ENCODE results near the gene ZNFX1. TPM values are rescaled to one million over a fixed set of nuclear protein-coding genes. Genes with fewer than 3 reads are reported as not detected.

Gene ZNFX1
- total and polyA plus RNA-seq, 2 experiments from 2014 or later: 47.3 to 50.7 TPM

DNA sequence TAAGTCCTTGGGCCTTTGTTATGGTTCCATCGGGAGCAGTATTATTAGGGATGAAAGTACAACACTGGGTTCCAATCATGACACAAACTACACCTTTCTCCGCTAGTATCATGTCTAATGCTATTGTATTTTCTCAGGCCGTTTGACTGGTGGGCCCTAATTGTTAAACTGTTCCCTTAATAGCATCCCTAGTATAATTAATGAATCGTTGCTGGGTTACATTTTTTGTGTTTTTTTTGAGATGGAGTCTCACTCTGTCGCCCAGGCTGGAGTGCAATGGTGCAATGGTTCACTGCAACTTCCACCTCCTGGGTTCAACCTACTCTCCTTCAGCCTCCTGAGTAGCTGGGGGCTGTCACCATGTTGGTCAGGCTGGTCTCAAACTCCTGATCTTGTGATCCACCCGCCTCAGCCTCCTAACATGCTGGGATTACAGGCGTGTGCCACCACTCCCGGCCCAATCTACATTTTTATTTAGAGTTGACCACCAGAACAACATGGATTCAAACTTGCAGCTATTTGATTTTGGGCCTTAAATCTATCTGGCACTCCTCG, 4.1 kb upstream of the ZNFX1 start:
- Histone ChIP-seq H3K79me2 (ENCODE audit: insufficient read depth) (peaks cover 94% of the 10 kb centered on the region), H3K9ac (0 out of 2 replicates have a peak overlapping the region, but pooled peaks have one; percentile 3), H4K20me1 (ENCODE audit: insufficient read depth) (peaks cover 62% of the 10 kb centered on the region), H3K27me3 (replicated peaks; ENCODE audit: insufficient read depth) (no peaks in the 10 kb centered on the region), H3K27ac (peak overlapping the region; percentile 87), H3K4me1 (ENCODE audit: insufficient read depth) (peaks cover 46% of the 10 kb centered on the region), H3K9me3 (ENCODE audit: low read depth) (no peaks in the 10 kb centered on the region), H3K9me2 (ENCODE audit: insufficient read depth) (no peaks in the 10 kb centered on the region), H3K4me2 (ENCODE audit: unreplicated experiment) (peak overlapping the region; percentile 88), H3F3A (ENCODE audit: insufficient read depth) (peaks cover 82% of the 10 kb centered on the region), H3K4me3 (peak overlapping the region; percentile 96), H2AFZ (no peak overlapping the region), H3K36me3 (ENCODE audit: low read depth) (peaks cover 79% of the 10 kb centered on the region)
- in situ Hi-C loops (cut with MboI): no loop called here
- 85 to 87% methylated on average over 9 of the region's 9 CpGs for WGBS, 2 experiments (ENCODE audit: low coverage in 1 of 2, low lambda C conversion rate in 2 of 2, missing lambda C conversion rate in 2 of 2)
- DNase-seq: no peak
- TF ChIP-seq EZH2phosphoT487 (IDR thresholded peaks at IDR 0.05; ENCODE audit: insufficient read depth, low read depth): no peak
- no peak for TF ChIP-seq EZH2 (IDR thresholded peaks at IDR 0.05; ENCODE audit: insufficient read depth, poor library complexity, severe bottlenecking)

GRCh38 chr20:49281059-49281912, 3.4 kb upstream of the ZNFX1 start:
- peaks cover 72% of the 10 kb centered on the region for H3K36me3 ChIP-seq (ENCODE audit: low read depth)
- peak overlapping the region; percentile 87 for H3K27ac ChIP-seq
- DNase-seq: peak; percentile 31
- WGBS, 2 experiments (ENCODE audit: low coverage in 1 of 2, low lambda C conversion rate in 2 of 2, missing lambda C conversion rate in 2 of 2): 74 to 78% methylated on average over 13 of the region's 13 CpGs
- H3F3A ChIP-seq (ENCODE audit: insufficient read depth): peaks cover 82% of the 10 kb centered on the region
- TF ChIP-seq EZH2 (IDR thresholded peaks at IDR 0.05; ENCODE audit: insufficient read depth, poor library complexity, severe bottlenecking): no peak
- no peak for TF ChIP-seq EZH2phosphoT487 (IDR thresholded peaks at IDR 0.05; ENCODE audit: insufficient read depth, low read depth)
- H3K9ac ChIP-seq: peak overlapping the region; percentile 98; the same call in 1 of the 2 replicates
- H3K9me3 ChIP-seq (ENCODE audit: low read depth): no peaks in the 10 kb centered on the region
- H3K4me2 ChIP-seq (ENCODE audit: unreplicated experiment): peak overlapping the region; percentile 88
- peak overlapping the region; percentile 96 for H3K4me3 ChIP-seq
- no peak overlapping the region for H2AFZ ChIP-seq
- in situ Hi-C loops (cut with MboI): no loop called here
- H3K27me3 ChIP-seq (replicated peaks; ENCODE audit: insufficient read depth): no peaks in the 10 kb centered on the region
- no peaks in the 10 kb centered on the region for H3K9me2 ChIP-seq (ENCODE audit: insufficient read depth)
- H3K4me1 ChIP-seq (ENCODE audit: insufficient read depth): peaks cover 43% of the 10 kb centered on the region
- peaks cover 94% of the 10 kb centered on the region for H3K79me2 ChIP-seq (ENCODE audit: insufficient read depth)
- H4K20me1 ChIP-seq (ENCODE audit: insufficient read depth): peaks cover 62% of the 10 kb centered on the region

DNA sequence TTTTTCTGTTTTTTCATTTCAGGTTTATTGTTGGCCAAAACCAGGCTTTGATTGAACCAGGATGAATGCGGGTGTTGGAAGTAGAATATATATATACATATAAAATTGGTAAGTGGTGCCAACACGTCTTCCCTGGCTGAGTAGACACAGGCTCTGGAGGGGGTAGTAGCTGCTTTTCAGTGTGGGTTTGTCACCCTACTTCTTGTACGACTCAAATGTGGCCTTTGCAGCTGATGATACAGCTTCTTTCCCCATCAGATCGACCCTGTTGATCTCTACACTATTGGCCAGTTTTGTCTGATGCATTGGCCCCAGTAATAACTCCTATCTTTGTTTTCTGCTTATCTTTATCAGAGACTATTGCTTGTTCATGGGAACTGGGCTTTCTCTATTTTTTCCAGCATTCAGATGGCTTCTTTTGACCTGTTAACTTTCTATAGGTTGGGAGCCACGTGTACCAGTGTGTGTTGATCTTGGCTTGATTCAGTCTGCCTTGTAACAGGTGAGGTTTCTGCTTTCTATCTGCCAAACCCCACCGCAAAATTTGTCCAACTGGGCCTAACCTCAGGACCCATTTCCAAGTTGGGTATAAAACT, 2.7 kb upstream of the ZNFX1 start:
- peaks cover 56% of the 10 kb centered on the region for H4K20me1 ChIP-seq (ENCODE audit: insufficient read depth)
- peaks cover 45% of the 10 kb centered on the region for H3K4me1 ChIP-seq (ENCODE audit: insufficient read depth)
- in situ Hi-C loops (cut with MboI): no loop called here
- TF ChIP-seq EZH2 (IDR thresholded peaks at IDR 0.05; ENCODE audit: insufficient read depth, poor library complexity, severe bottlenecking): no peak
- no peak for TF ChIP-seq EZH2phosphoT487 (IDR thresholded peaks at IDR 0.05; ENCODE audit: insufficient read depth, low read depth)
- peaks cover 94% of the 10 kb centered on the region for H3K79me2 ChIP-seq (ENCODE audit: insufficient read depth)
- H3K9me2 ChIP-seq (ENCODE audit: insufficient read depth): no peaks in the 10 kb centered on the region
- no peaks in the 10 kb centered on the region for H3K27me3 ChIP-seq (replicated peaks; ENCODE audit: insufficient read depth)
- peak overlapping the region; percentile 96 for H3K4me3 ChIP-seq
- peaks cover 75% of the 10 kb centered on the region for H3F3A ChIP-seq (ENCODE audit: insufficient read depth)
- peak overlapping the region; percentile 87 for H3K27ac ChIP-seq
- H3K36me3 ChIP-seq (ENCODE audit: low read depth): peaks cover 65% of the 10 kb centered on the region
- peak; percentile 21 for DNase-seq
- 64 to 66% methylated on average over 6 of the region's 6 CpGs for WGBS, 2 experiments (ENCODE audit: low coverage in 1 of 2, low lambda C conversion rate in 2 of 2, missing lambda C conversion rate in 2 of 2)
- no peaks in the 10 kb centered on the region for H3K9me3 ChIP-seq (ENCODE audit: low read depth)
- peak overlapping the region; percentile 98 for H3K9ac ChIP-seq
- H3K4me2 ChIP-seq (ENCODE audit: unreplicated experiment): peak overlapping the region; percentile 88
- no peak overlapping the region for H2AFZ ChIP-seq

DNA sequence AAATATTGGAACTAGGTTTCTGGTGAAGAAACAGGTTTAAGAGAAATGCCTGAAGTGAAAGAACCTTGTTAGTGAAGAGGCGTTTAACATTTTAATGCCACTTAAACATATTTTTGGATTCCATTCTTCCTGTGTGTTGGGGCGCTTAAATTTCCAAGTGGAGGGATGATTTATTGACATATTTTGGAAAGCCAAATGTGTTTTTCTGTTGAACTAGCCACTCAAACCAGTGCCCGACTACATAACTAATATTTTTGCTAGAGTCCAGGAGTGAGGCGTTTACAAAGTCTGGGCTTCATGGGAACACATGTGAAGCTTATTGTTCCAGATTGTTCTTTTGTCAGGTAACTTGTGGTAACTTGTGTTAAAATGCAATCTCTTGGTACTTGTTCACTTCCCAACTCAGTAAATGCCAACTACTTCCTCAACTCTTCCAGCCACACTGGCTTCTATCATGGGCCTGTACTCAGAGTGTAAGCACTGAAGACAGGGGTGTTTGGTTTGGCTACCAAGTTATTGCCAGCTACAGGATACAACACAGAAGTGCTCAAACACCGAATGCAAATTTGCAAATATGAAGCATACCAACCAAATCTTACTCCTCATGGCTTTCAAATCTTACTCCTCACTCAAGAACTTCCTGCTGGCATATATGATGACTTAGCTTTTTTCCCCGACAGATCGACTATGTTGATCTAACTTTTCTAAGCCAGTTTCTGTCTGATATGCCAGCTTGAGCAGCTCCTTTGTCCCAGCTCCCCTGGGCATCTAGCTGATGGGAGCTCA, 2.0 kb upstream of the ZNFX1 start:
- H2AFZ ChIP-seq: no peak overlapping the region
- H3F3A ChIP-seq (ENCODE audit: insufficient read depth): peaks cover 68% of the 10 kb centered on the region
- H3K36me3 ChIP-seq (ENCODE audit: low read depth): peaks cover 58% of the 10 kb centered on the region
- peak; percentile 26 for DNase-seq
- H3K4me3 ChIP-seq: peak overlapping the region; percentile 96
- H3K4me2 ChIP-seq (ENCODE audit: unreplicated experiment): peak overlapping the region; percentile 88
- no peaks in the 10 kb centered on the region for H3K9me2 ChIP-seq (ENCODE audit: insufficient read depth)
- peaks cover 94% of the 10 kb centered on the region for H3K79me2 ChIP-seq (ENCODE audit: insufficient read depth)
- H3K4me1 ChIP-seq (ENCODE audit: insufficient read depth): peaks cover 43% of the 10 kb centered on the region
- 52 to 58% methylated on average over 7 of the region's 7 CpGs for WGBS, 2 experiments (ENCODE audit: low coverage in 1 of 2, low lambda C conversion rate in 2 of 2, missing lambda C conversion rate in 2 of 2)
- H3K27ac ChIP-seq: peak overlapping the region; percentile 87
- H3K27me3 ChIP-seq (replicated peaks; ENCODE audit: insufficient read depth): no peaks in the 10 kb centered on the region
- no peak for TF ChIP-seq EZH2phosphoT487 (IDR thresholded peaks at IDR 0.05; ENCODE audit: insufficient read depth, low read depth)
- TF ChIP-seq EZH2 (IDR thresholded peaks at IDR 0.05; ENCODE audit: insufficient read depth, poor library complexity, severe bottlenecking): no peak
- H4K20me1 ChIP-seq (ENCODE audit: insufficient read depth): peaks cover 49% of the 10 kb centered on the region
- H3K9me3 ChIP-seq (ENCODE audit: low read depth): no peaks in the 10 kb centered on the region
- in situ Hi-C loops (cut with MboI): no loop called here
- peak overlapping the region; percentile 98 for H3K9ac ChIP-seq

All from GM23248 (cell line).